Measurements from ENCODE around the gene CERS6. TPM values are rescaled to one million over a fixed set of nuclear protein-coding genes. Genes with fewer than 3 reads are reported as not detected.

Gene CERS6
- total and polyA plus RNA-seq, 2 experiments from 2014 or later: 7.4 to 35.0 TPM

DNA sequence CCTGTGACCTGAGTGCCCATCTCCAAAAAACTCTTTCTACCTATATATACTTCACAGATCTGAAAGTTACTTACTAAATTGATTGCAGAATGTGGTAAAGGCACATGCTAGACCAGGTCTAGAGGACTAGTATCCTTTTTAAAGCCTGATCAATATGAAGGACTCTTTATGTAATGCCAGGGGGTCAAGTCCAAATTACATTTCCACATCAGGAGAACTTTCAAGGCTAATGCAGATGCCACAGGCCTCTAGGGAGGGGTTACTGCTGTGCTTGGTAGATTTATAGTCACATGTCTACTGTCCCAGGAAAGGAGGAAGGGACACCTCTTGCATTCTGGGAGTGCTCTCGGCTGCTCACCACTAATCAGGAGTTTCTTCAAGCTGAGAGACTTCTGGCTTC, 227.9 kb downstream of the CERS6 start:
- H3K4me1 Mint-ChIP-seq: peaks cover 33% of the 10 kb centered on the region
- no peaks in the 10 kb centered on the region for H3K9me3 Mint-ChIP-seq
- ATAC-seq (no peak), DNase-seq (ENCODE audit: low spot score) (no peak)
- H3K4me3 Mint-ChIP-seq: no peak overlapping the region
- no peak overlapping the region for H3K4me2 ChIP-seq
- H3K27me3 Mint-ChIP-seq (ENCODE audit: insufficient read depth, low read depth, poor library complexity): peaks cover 2% of the 10 kb centered on the region
- H4K20me1 ChIP-seq (replicated peaks; ENCODE audit: insufficient read depth): no peaks in the 10 kb centered on the region
- peaks cover 5% of the 10 kb centered on the region; the same call in 1 of the 2 replicates for H3K4me1 ChIP-seq (ENCODE audit: insufficient read depth)
- H3K9me2 ChIP-seq (ENCODE audit: insufficient read depth): no peaks in the 10 kb centered on the region
- no peaks in the 10 kb centered on the region for H3K79me2 ChIP-seq (replicated peaks; ENCODE audit: insufficient read depth)
- no peak overlapping the region for H3K27ac ChIP-seq (ENCODE audit: low read depth)
- no peaks in the 10 kb centered on the region for H3K36me3 ChIP-seq (ENCODE audit: insufficient read depth)
- H3K36me3 Mint-ChIP-seq (ENCODE audit: low read depth): no peaks in the 10 kb centered on the region
- no peak overlapping the region for H2AFZ ChIP-seq
- no peak for TF ChIP-seq JUNB (IDR thresholded peaks at IDR 0.05; ENCODE audit: unreplicated experiment)
- no peak for TF ChIP-seq ZNF331 (CRISPR knock-in tag; IDR thresholded peaks at IDR 0.05; ENCODE audit: low read depth)
- TF ChIP-seq EZH2phosphoT487 (IDR thresholded peaks at IDR 0.05; ENCODE audit: unreplicated experiment): no peak
- no peak for TF ChIP-seq POLR2AphosphoS5 (IDR thresholded peaks at IDR 0.05; ENCODE audit: low read depth)
- TF ChIP-seq NANOG (IDR thresholded peaks at IDR 0.05; ENCODE audit: borderline replicate concordance): no peak
- no peak for TF ChIP-seq CREB1 (CRISPR knock-in tag; IDR thresholded peaks at IDR 0.05; ENCODE audit: low read depth)
- TF ChIP-seq ZNF114 (CRISPR knock-in tag; IDR thresholded peaks at IDR 0.05): no peak
- TF ChIP-seq, protein P1, sequence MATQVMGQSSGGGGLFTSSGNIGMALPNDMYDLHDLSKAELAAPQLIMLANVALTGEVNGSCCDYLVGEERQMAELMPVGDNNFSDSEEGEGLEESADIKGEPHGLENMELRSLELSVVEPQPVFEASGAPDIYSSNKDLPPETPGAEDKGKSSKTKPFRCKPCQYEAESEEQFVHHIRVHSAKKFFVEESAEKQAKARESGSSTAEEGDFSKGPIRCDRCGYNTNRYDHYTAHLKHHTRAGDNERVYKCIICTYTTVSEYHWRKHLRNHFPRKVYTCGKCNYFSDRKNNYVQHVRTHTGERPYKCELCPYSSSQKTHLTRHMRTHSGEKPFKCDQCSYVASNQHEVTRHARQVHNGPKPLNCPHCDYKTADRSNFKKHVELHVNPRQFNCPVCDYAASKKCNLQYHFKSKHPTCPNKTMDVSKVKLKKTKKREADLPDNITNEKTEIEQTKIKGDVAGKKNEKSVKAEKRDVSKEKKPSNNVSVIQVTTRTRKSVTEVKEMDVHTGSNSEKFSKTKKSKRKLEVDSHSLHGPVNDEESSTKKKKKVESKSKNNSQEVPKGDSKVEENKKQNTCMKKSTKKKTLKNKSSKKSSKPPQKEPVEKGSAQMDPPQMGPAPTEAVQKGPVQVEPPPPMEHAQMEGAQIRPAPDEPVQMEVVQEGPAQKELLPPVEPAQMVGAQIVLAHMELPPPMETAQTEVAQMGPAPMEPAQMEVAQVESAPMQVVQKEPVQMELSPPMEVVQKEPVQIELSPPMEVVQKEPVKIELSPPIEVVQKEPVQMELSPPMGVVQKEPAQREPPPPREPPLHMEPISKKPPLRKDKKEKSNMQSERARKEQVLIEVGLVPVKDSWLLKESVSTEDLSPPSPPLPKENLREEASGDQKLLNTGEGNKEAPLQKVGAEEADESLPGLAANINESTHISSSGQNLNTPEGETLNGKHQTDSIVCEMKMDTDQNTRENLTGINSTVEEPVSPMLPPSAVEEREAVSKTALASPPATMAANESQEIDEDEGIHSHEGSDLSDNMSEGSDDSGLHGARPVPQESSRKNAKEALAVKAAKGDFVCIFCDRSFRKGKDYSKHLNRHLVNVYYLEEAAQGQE (IDR thresholded peaks at IDR 0.05; ENCODE audit: unreplicated experiment): no peak
- no peak for TF ChIP-seq EZH2 (IDR thresholded peaks at IDR 0.05; ENCODE audit: low read depth, unreplicated experiment)
- TF ChIP-seq ETS1 (IDR thresholded peaks at IDR 0.05): no peak
- TF ChIP-seq, protein P2, sequence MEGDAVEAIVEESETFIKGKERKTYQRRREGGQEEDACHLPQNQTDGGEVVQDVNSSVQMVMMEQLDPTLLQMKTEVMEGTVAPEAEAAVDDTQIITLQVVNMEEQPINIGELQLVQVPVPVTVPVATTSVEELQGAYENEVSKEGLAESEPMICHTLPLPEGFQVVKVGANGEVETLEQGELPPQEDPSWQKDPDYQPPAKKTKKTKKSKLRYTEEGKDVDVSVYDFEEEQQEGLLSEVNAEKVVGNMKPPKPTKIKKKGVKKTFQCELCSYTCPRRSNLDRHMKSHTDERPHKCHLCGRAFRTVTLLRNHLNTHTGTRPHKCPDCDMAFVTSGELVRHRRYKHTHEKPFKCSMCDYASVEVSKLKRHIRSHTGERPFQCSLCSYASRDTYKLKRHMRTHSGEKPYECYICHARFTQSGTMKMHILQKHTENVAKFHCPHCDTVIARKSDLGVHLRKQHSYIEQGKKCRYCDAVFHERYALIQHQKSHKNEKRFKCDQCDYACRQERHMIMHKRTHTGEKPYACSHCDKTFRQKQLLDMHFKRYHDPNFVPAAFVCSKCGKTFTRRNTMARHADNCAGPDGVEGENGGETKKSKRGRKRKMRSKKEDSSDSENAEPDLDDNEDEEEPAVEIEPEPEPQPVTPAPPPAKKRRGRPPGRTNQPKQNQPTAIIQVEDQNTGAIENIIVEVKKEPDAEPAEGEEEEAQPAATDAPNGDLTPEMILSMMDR (conservative IDR thresholded peaks at IDR 0.05; ENCODE audit: low read depth in 2 of 2): no peak
- TF ChIP-seq, protein P3, sequence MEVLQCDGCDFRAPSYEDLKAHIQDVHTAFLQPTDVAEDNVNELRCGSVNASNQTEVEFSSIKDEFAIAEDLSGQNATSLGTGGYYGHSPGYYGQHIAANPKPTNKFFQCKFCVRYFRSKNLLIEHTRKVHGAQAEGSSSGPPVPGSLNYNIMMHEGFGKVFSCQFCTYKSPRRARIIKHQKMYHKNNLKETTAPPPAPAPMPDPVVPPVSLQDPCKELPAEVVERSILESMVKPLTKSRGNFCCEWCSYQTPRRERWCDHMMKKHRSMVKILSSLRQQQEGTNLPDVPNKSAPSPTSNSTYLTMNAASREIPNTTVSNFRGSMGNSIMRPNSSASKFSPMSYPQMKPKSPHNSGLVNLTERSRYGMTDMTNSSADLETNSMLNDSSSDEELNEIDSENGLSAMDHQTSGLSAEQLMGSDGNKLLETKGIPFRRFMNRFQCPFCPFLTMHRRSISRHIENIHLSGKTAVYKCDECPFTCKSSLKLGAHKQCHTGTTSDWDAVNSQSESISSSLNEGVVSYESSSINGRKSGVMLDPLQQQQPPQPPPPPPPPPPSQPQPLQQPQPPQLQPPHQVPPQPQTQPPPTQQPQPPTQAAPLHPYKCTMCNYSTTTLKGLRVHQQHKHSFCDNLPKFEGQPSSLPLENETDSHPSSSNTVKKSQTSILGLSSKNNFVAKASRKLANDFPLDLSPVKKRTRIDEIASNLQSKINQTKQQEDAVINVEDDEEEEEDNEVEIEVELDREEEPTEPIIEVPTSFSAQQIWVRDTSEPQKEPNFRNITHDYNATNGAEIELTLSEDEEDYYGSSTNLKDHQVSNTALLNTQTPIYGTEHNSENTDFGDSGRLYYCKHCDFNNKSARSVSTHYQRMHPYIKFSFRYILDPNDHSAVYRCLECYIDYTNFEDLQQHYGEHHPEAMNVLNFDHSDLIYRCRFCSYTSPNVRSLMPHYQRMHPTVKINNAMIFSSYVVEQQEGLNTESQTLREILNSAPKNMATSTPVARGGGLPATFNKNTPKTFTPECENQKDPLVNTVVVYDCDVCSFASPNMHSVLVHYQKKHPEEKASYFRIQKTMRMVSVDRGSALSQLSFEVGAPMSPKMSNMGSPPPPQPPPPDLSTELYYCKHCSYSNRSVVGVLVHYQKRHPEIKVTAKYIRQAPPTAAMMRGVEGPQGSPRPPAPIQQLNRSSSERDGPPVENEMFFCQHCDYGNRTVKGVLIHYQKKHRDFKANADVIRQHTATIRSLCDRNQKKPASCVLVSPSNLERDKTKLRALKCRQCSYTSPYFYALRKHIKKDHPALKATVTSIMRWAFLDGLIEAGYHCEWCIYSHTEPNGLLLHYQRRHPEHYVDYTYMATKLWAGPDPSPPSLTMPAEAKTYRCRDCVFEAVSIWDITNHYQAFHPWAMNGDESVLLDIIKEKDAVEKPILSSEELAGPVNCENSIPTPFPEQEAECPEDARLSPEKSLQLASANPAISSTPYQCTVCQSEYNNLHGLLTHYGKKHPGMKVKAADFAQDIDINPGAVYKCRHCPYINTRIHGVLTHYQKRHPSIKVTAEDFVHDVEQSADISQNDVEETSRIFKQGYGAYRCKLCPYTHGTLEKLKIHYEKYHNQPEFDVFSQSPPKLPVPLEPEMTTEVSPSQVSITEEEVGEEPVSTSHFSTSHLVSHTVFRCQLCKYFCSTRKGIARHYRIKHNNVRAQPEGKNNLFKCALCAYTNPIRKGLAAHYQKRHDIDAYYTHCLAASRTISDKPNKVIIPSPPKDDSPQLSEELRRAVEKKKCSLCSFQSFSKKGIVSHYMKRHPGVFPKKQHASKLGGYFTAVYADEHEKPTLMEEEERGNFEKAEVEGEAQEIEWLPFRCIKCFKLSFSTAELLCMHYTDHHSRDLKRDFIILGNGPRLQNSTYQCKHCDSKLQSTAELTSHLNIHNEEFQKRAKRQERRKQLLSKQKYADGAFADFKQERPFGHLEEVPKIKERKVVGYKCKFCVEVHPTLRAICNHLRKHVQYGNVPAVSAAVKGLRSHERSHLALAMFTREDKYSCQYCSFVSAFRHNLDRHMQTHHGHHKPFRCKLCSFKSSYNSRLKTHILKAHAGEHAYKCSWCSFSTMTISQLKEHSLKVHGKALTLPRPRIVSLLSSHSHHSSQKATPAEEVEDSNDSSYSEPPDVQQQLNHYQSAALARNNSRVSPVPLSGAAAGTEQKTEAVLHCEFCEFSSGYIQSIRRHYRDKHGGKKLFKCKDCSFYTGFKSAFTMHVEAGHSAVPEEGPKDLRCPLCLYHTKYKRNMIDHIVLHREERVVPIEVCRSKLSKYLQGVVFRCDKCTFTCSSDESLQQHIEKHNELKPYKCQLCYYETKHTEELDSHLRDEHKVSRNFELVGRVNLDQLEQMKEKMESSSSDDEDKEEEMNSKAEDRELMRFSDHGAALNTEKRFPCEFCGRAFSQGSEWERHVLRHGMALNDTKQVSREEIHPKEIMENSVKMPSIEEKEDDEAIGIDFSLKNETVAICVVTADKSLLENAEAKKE (CRISPR knock-in tag; IDR thresholded peaks at IDR 0.05): no peak
- no peak for TF ChIP-seq STAT1 (IDR thresholded peaks at IDR 0.05; ENCODE audit: unreplicated experiment)
- H3K4me3 ChIP-seq: no peak overlapping the region
- no peak overlapping the region for H3K27ac Mint-ChIP-seq
- H3K27me3 ChIP-seq (ENCODE audit: insufficient read depth): no peaks in the 10 kb centered on the region
- H3F3A ChIP-seq (replicated peaks; ENCODE audit: low read depth): no peaks in the 10 kb centered on the region
